Duodenal mucosa (tissue), 2 donors: Measurements from ENCODE around the gene STH.

Experiments used
- H3K27ac ChIP-seq: one replicate; pipeline ENCODE4 v1.7.0; 2013; ENCODE audit warnings: low read depth, low read length
- H3K27me3 ChIP-seq, 2 donors: one replicate each; pipeline ENCODE4 v1.7.0; 2013; ENCODE audit warnings: low read length in 2 of 2, control low read depth in 1 of 2; ENCODE audit not compliant: insufficient read depth in 2 of 2, control insufficient read depth in 1 of 2
- H3K36me3 ChIP-seq, 2 donors: one replicate each; pipeline ENCODE4 v1.7.0; 2013; ENCODE audit warnings: low read length in 2 of 2, control low read depth in 1 of 2; ENCODE audit not compliant: insufficient read depth in 2 of 2, control insufficient read depth in 1 of 2
- H3K4me1 ChIP-seq, 2 donors: one replicate each; pipeline ENCODE4 v1.7.0; 2013; ENCODE audit warnings: low read length in 2 of 2, control low read depth in 1 of 2; ENCODE audit not compliant: insufficient read depth in 2 of 2, control insufficient read depth in 1 of 2
- H3K4me3 ChIP-seq, 2 donors: one replicate each; pipeline ENCODE4 v1.7.0; 2013; ENCODE audit warnings: low read length in 2 of 2, low read depth in 1 of 2
- H3K9ac ChIP-seq, 2 donors: one replicate each; pipeline ENCODE4 v1.7.0; 2013; ENCODE audit warnings: low read length in 2 of 2, low read depth in 1 of 2
- H3K9me3 ChIP-seq, 2 donors: one replicate each; pipeline ENCODE4 v1.7.0; 2013; ENCODE audit warnings: low read length in 2 of 2, control low read depth in 1 of 2; ENCODE audit not compliant: control insufficient read depth in 1 of 2

Gene STH

GRCh38 chr17:46030752-46031151, 31.7 kb downstream of the STH start:
- H3K27ac ChIP-seq, result no peak overlapping the region
- no peaks in the 10 kb centered on the region for H3K9me3 ChIP-seq
- no peaks in the 10 kb centered on the region for H3K27me3 ChIP-seq
- H3K9ac ChIP-seq, result no peak overlapping the region
- peaks cover 51 to 67% of the 10 kb centered on the region in 2 donors for H3K36me3 ChIP-seq
- H3K4me1 ChIP-seq, result peaks cover under 1 to 6% of the 10 kb centered on the region in 2 donors
- no peak overlapping the region for H3K4me3 ChIP-seq

GRCh38 chr17:46031440-46031839, 32.4 kb downstream of the STH start:
- Histone ChIP-seq H3K27ac (no peak overlapping the region), H3K4me1 (peaks cover 0 to 6% of the 10 kb centered on the region in 2 donors), H3K9ac (no peak overlapping the region), H3K36me3 (peaks cover 51 to 74% of the 10 kb centered on the region in 2 donors), H3K27me3 (no peaks in the 10 kb centered on the region), H3K4me3 (no peak overlapping the region), H3K9me3 (no peaks in the 10 kb centered on the region)

- Histone ChIP-seq H3K4me3 (no peak overlapping the region), H3K27me3 (no peaks in the 10 kb centered on the region), H3K27ac (no peak overlapping the region), H3K36me3 (peaks cover 48 to 78% of the 10 kb centered on the region in 2 donors), H3K9me3 (no peaks in the 10 kb centered on the region), H3K9ac (no peak overlapping the region), H3K4me1 (peaks cover 0 to 6% of the 10 kb centered on the region in 2 donors)
Measured at GRCh38 chr17:46031920-46032319, 32.9 kb downstream of the STH start.

- Histone ChIP-seq H3K9me3 (no peaks in the 10 kb centered on the region), H3K36me3 (peaks cover 54 to 88% of the 10 kb centered on the region in 2 donors), H3K27ac (no peak overlapping the region), H3K27me3 (no peaks in the 10 kb centered on the region), H3K9ac (no peak overlapping the region), H3K4me3 (no peak overlapping the region), H3K4me1 (peaks cover 0 to 6% of the 10 kb centered on the region in 2 donors)
Measured at GRCh38 chr17:46032909-46033308, 33.9 kb downstream of the STH start.

GRCh38 chr17:46033392-46033791, 34.3 kb downstream of the STH start:
- no peaks in the 10 kb centered on the region for H3K27me3 ChIP-seq
- H3K27ac ChIP-seq, result no peak overlapping the region

GRCh38 chr17:46035112-46035818, 36.2 kb downstream of the STH start:
- Histone ChIP-seq H3K27ac (no peak overlapping the region), H3K36me3 (peaks cover 72 to 99% of the 10 kb centered on the region in 2 donors), H3K9me3 (no peaks in the 10 kb centered on the region), H3K9ac (no peak overlapping the region), H3K27me3 (no peaks in the 10 kb centered on the region), H3K4me1 (peaks cover 0 to 6% of the 10 kb centered on the region in 2 donors), H3K4me3 (no peak overlapping the region)

More at GRCh38 chr17:46033392-46033791, 34.3 kb downstream of the STH start:
- no peak overlapping the region for H3K9ac ChIP-seq
- H3K9me3 ChIP-seq, result no peaks in the 10 kb centered on the region
- peaks cover 58 to 89% of the 10 kb centered on the region in 2 donors for H3K36me3 ChIP-seq
- peaks cover 0 to 6% of the 10 kb centered on the region in 2 donors for H3K4me1 ChIP-seq
- no peak overlapping the region for H3K4me3 ChIP-seq

GRCh38 chr17:46036491-46036890, 37.4 kb downstream of the STH start:
- Histone ChIP-seq H3K4me3 (no peak overlapping the region), H3K27me3 (no peaks in the 10 kb centered on the region), H3K36me3 (peaks cover 61 to 90% of the 10 kb centered on the region in 2 donors), H3K4me1 (peaks cover 0 to 6% of the 10 kb centered on the region in 2 donors), H3K9ac (no peak overlapping the region), H3K27ac (no peak overlapping the region), H3K9me3 (no peaks in the 10 kb centered on the region)

- Histone ChIP-seq H3K27ac (no peak overlapping the region), H3K36me3 (peaks cover 48 to 80% of the 10 kb centered on the region in 2 donors), H3K27me3 (no peaks in the 10 kb centered on the region)
Measured at GRCh38 chr17:46037722-46038255, 38.7 kb downstream of the STH start.

GRCh38 chr17:46038414-46038813, 39.4 kb downstream of the STH start:
- H3K9me3 ChIP-seq, result no peaks in the 10 kb centered on the region
- no peaks in the 10 kb centered on the region for H3K27me3 ChIP-seq
- no peak overlapping the region for H3K27ac ChIP-seq
- no peak overlapping the region for H3K9ac ChIP-seq
- no peak overlapping the region for H3K4me3 ChIP-seq
- H3K36me3 ChIP-seq, result peaks cover 43 to 77% of the 10 kb centered on the region in 2 donors
- H3K4me1 ChIP-seq, result peaks cover 10 to 17% of the 10 kb centered on the region in 2 donors

More at GRCh38 chr17:46037722-46038255, 38.7 kb downstream of the STH start:
- Histone ChIP-seq H3K9me3 (no peaks in the 10 kb centered on the region), H3K4me1 (peaks cover 4 to 11% of the 10 kb centered on the region in 2 donors), H3K9ac (no peak overlapping the region), H3K4me3 (no peak overlapping the region)

- H3K9ac ChIP-seq, result no peak overlapping the region
- H3K4me1 ChIP-seq, result peaks cover 15 to 22% of the 10 kb centered on the region in 2 donors
- no peaks in the 10 kb centered on the region for H3K27me3 ChIP-seq
- no peaks in the 10 kb centered on the region for H3K9me3 ChIP-seq
- H3K27ac ChIP-seq, result no peak overlapping the region
- no peak overlapping the region for H3K4me3 ChIP-seq
- peaks cover 42 to 74% of the 10 kb centered on the region in 2 donors for H3K36me3 ChIP-seq
Measured at GRCh38 chr17:46038937-46039336, 39.9 kb downstream of the STH start.
